LNCaP clone FGC (cell line): ENCODE results near the gene PVALB.

Experiments used
- DNase-seq: peaks from one replicate; pipeline ENCODE4 v3.0.0-alpha.2; 2011; ENCODE audit warnings: low read depth
- H3K4me3 ChIP-seq: 2 replicates; pipeline ENCODE4 v1.5.1; 2011; ENCODE audit warnings: mild to moderate bottlenecking, low read depth, low read length, control low read depth
- CTCF ChIP-seq: IDR thresholded peaks from 2 replicates; pipeline ENCODE4 v1.5.1; 2012; ENCODE audit warnings: mild to moderate bottlenecking; ENCODE audit not compliant: control insufficient read depth, insufficient read depth; ENCODE audit errors: extremely low read depth

Gene PVALB

GRCh38 chr22:36798674-36799066 lies 18.2 kb downstream of the PVALB start:
- no peak for TF ChIP-seq CTCF
- H3K4me3 ChIP-seq, result no peak overlapping the region
- DNase-seq, result no peak

GRCh38 chr22:36797911-36798673 lies 18.7 kb downstream of the PVALB start:
- no peak for TF ChIP-seq CTCF
- no peak overlapping the region for H3K4me3 ChIP-seq

GRCh38 chr22:36797374-36797773 lies 19.5 kb downstream of the PVALB start:
- DNase-seq, result no peak
- no peak overlapping the region for H3K4me3 ChIP-seq
- no peak for TF ChIP-seq CTCF

More at GRCh38 chr22:36797911-36798673, 18.7 kb downstream of the PVALB start:
- DNase-seq, result no peak

- TF ChIP-seq CTCF, result no peak
- H3K4me3 ChIP-seq, result no peak overlapping the region
- no peak for DNase-seq
Measured at GRCh38 chr22:36796552-36797175, 20.2 kb downstream of the PVALB start.

- no peak for DNase-seq
- no peak overlapping the region for H3K4me3 ChIP-seq
- TF ChIP-seq CTCF, result no peak
Measured at GRCh38 chr22:36795633-36796032, 21.2 kb downstream of the PVALB start.

- H3K4me3 ChIP-seq, result no peak overlapping the region
- no peak for DNase-seq
- no peak for TF ChIP-seq CTCF
Measured at GRCh38 chr22:36790648-36791047, 26.2 kb downstream of the PVALB start.
